Urinary bladder (tissue), 4 donors: Measurements from ENCODE around the gene TP53AIP1. TPM values are rescaled to one million over a fixed set of nuclear protein-coding genes. Genes with fewer than 3 reads are reported as not detected.
"Not testable (repeated sequence)": the region's sequence is repeated elsewhere in the genome, so short reads cannot be mapped to it uniquely, and the experiment has no call there.

ENCODE experiments used
- DNase-seq: peaks from one replicate; pipeline ENCODE4 v3.0.0-alpha.2; 2015; ENCODE audit errors: extremely low spot score
- H3K27ac ChIP-seq: one replicate; pipeline ENCODE4 v1.5.1; 2013; ENCODE audit warnings: low read depth, mild to moderate bottlenecking, moderate library complexity
- H3K36me3 ChIP-seq: one replicate; pipeline ENCODE4 v1.6.1; 2013; ENCODE audit warnings: mild to moderate bottlenecking, moderate library complexity; ENCODE audit not compliant: insufficient read depth
- H3K4me1 ChIP-seq: one replicate; pipeline ENCODE4 v1.6.1; 2013; ENCODE audit warnings: mild to moderate bottlenecking, moderate library complexity; ENCODE audit not compliant: insufficient read depth
- H3K4me3 ChIP-seq: one replicate; pipeline ENCODE4 v1.5.1; 2013; ENCODE audit warnings: low read depth, low read length
- WGBS: extraction: QIAGEN DNeasy Blood & Tissue Kit; methylation state at CpG from one replicate; pipeline ENCODE4 v1.1.7; 2013; 5-methylcytosine and 5-hydroxymethylcytosine counted together
- polyA plus RNA-seq: library from polyadenylated mRNA; stranded (reverse); fragments of 200-250 nt; gene quantifications from one replicate; pipeline ENCODE4 v1.2.3, GENCODE V29; 2013
- total RNA-seq: library from RNA; depleted of rRNA; stranded (reverse); fragments of >200 nt; gene quantifications from one replicate; pipeline ENCODE4 v1.2.3, GENCODE V29; 2014
- donor health status: healthy with polysubstance abuse.
- donor health status: healthy.

TP53AIP1 gene
- total and polyA plus RNA-seq, 2 donors, result 0.11 TPM; not detected in 1

DNA sequence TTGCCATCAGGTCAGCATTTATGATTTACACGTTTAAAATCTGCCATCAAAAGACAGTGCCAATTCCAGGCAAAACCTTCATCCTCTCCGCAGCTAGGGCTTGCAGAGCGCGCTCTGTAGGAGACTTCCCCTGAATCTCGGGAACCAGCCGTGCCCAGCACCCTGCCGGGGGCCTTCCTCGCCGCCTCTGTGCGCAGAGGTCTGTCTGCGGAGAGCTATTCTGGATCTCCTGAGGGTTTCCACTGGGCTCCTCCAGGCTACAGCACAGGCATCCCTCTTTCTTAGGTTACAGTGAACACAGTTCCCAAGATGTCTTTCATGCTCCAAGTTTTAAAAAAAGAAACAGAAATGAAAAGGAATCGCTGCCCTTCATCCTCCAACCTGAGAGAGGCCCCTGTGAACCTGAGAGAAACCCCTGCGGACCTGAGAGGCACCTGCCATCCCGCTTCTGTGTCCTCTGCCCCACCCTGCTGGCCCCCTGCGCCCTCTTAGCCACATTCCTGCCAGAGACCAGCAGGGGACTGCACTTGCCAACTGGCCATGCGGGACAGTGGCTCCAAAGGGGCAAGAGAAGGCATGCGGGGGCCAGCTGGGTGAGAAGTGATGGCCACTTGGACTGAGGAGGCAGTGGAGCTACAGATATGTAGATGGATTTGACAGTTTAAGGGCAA lies 16.1 kb downstream of the TP53AIP1 start:
- 86% methylated on average over 17 of the region's 17 CpGs for WGBS
- no peaks in the 10 kb centered on the region for H3K36me3 ChIP-seq
- no peak overlapping the region for H3K27ac ChIP-seq
- no peaks in the 10 kb centered on the region for H3K4me1 ChIP-seq
- no peak for DNase-seq
- no peak overlapping the region for H3K4me3 ChIP-seq

DNA sequence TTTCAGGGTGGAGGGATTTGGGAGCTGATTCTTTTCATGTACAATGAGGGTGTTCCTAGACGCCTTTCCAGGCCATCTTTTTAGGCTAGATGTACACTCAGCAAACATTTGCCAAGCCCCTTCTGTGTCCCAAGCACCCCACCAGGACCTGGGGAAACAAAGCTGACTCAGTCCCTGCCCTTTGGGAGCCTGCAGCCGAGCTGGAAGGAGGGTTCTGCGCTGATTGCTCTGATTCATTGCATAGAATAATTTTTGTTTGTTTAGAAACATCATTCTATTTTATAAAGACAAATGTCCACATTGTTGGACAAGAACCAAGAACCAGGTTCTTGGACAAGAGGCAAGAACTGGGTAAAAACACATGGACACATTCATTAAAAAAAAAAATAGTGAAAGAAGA lies 16.7 kb downstream of the TP53AIP1 start:
- Histone ChIP-seq H3K36me3 (no peaks in the 10 kb centered on the region), H3K4me1 (no peaks in the 10 kb centered on the region), H3K4me3 (no peak overlapping the region), H3K27ac (no peak overlapping the region)
- no peak for DNase-seq
- 72% methylated on average over 3 of the region's 3 CpGs for WGBS

DNA sequence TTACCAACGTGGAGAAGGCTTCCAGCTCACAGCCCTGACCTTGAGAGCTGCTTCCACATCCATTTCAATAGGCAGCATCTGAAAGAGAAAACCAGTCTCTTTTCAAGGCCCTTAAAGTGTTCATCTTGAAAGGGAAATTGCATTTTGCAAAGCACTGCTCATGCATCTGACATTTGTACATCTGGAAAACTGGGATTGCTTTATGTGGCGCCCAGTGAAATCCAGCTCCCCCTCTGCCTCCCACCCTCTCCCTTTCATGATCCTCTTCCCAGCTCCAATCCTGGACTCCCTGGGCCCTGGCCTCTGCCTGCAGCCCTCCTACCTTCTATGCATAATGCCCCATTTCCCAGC lies 17.4 kb downstream of the TP53AIP1 start:
- H3K27ac ChIP-seq, result no peak overlapping the region
- H3K4me3 ChIP-seq, result no peak overlapping the region
- no peak for DNase-seq
- WGBS, result 61% methylated on average over 2 of the region's 2 CpGs
- no peaks in the 10 kb centered on the region for H3K36me3 ChIP-seq
- no peaks in the 10 kb centered on the region for H3K4me1 ChIP-seq

DNA sequence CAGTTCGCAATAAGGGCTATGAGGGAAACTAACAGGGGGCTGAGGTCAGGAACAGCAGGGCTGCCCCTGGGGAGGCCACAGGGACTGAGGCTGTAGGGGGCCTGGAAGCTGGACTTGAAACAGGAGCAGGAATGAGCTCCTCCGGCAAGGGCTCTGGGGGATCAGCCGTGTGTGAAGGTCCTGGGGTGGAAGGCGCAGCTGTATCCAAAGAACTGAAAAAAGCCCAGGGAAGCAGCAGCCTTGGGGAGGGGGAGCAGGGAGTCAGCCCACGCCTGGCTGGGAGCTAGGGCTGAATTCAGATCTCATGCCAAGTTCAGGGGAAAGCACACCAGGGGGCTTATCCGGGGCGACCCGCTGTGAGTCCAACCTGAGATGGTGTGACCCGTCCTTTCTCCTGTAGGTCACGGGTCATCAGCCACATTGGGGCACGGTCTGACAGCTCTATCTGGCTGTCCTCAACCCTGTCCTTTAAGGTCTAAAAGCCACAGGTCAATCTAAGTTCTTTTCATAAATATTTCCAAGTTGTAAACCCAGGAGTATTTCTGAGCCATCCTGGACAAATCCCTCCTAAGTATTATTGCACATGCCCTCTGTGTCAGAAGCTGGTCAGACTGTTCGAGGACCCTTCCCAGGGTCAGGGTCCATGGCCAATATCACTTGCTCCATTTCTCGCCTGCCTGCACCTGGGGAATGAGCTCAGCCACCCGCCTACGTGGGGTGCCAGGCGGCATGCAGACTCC lies 18.0 kb downstream of the TP53AIP1 start:
- H3K4me3 ChIP-seq, result no peak overlapping the region
- WGBS, result 83% methylated on average over 16 of the region's 16 CpGs
- DNase-seq, result no peak
- no peaks in the 10 kb centered on the region for H3K36me3 ChIP-seq
- H3K27ac ChIP-seq, result no peak overlapping the region
- no peaks in the 10 kb centered on the region for H3K4me1 ChIP-seq

DNA sequence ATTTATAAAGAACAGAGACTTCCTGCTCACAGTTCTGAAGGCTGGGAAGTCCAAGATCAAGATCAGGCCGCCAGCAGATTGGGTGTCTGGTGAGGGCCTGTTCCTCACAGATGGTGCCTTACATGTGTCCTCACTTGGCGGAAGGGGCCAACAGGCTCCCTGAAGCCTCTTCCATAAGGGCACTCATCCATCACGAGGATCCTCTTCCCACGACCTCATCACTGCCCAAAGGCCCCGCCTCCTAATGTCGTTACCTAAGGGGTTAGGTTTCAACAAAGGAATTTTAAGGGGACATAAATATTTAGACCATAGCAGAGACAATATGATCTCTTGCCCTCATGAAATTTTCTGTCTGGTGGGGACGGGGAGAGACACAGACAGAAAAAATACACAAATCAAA lies 18.6 kb downstream of the TP53AIP1 start:
- Histone ChIP-seq H3K27ac (no peak overlapping the region), H3K4me1 (no peaks in the 10 kb centered on the region), H3K36me3 (no peaks in the 10 kb centered on the region), H3K4me3 (no peak overlapping the region)
- WGBS, result 80% methylated on average over 7 of the region's 7 CpGs
- DNase-seq, result no peak

DNA sequence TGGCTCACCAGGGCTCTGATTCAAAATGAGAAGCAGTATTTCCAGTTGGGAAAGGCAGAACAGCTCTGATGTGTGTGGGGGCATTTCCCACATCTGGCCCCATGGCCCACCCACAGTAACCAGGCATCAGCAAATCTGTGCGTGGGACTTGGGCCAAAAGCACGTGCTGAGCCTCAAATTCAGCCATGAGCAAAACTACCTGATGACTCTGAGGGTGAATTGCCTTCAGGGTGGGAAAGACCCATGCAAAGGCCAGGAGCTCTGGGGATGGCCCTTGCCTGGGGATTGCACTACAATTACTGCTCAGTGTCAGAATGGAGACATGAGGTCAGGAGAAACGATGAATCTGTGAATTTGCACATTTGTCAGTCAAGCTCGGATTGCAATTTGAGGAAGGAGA lies 20.9 kb downstream of the TP53AIP1 start:
- no peak overlapping the region for H3K27ac ChIP-seq
- no peak overlapping the region for H3K4me3 ChIP-seq
- no peaks in the 10 kb centered on the region for H3K4me1 ChIP-seq
- no peak for DNase-seq
- 88% methylated on average over 4 of the region's 4 CpGs for WGBS
- no peaks in the 10 kb centered on the region for H3K36me3 ChIP-seq

DNA sequence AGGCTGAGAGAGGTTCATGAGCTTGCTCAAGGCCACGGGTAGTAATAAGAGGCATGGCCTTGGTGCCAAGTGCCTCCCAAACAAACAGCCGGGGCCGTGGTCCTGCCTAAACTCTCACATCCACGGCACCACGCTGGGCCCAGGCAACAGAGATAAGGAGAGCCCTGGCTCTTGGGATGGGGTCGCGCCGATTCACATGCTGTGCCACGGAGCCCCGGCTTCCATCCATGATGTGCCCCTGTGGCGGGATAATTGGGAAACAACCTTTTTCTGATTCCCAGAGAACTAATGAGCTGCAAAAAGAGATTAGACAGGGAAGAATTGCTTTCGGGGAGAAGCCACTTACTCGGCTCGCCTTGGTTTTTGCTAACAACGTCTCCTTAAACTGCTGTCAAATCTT lies 22.0 kb downstream of the TP53AIP1 start:
- Histone ChIP-seq H3K36me3 (no peaks in the 10 kb centered on the region), H3K4me1 (no peaks in the 10 kb centered on the region), H3K4me3 (no peak overlapping the region), H3K27ac (no peak overlapping the region)
- no peak for DNase-seq
- 91% methylated on average over 15 of the region's 15 CpGs for WGBS

DNA sequence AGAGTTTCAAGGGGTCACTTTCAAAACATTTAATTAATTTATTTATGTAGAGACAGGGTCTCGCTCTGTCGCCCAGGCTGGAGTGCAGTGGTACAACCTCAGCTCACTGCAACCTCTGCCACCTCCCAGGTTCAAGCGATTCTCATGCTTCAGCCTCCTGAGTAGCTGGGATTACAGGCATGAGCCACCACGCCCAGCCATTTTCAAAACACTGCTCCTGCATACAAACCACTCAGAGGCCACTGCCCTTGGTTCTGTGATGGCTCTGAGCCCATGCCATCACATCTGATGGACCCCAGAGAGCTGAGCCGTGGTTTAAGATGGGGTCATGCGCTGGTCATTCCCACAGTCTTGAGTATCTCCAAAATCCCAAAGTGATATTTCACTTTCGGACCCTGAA lies 23.0 kb downstream of the TP53AIP1 start:
- DNase-seq, H3K4me3 ChIP-seq, H3K27ac ChIP-seq, H3K36me3 ChIP-seq, H3K4me1 ChIP-seq: not testable (repeated sequence)
- 78% methylated on average over 7 of the region's 7 CpGs for WGBS

DNA sequence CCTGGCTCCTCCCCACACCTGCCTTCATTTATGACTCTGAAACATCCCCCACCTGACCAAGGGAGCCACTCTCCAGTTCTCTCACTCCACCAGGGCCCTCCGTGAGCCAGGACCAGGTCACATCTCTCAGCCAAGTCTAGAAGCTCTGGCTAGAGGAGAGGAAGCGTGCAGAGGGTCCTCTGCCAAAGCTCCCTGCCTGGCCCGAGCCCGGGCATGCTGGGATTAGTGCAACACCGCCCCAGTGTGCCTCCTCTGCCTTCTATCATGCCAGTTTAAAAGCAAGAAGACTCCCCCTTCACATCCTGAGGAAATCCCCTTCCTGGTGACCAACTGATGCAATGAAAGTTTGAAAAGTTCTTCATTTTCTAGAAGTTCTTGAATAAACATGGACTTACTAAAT lies 23.5 kb downstream of the TP53AIP1 start:
- Histone ChIP-seq H3K4me3 (no peak overlapping the region), H3K27ac (no peak overlapping the region), H3K36me3 (no peaks in the 10 kb centered on the region), H3K4me1 (no peaks in the 10 kb centered on the region)
- DNase-seq, result no peak
- 82% methylated on average over 5 of the region's 5 CpGs for WGBS

DNA sequence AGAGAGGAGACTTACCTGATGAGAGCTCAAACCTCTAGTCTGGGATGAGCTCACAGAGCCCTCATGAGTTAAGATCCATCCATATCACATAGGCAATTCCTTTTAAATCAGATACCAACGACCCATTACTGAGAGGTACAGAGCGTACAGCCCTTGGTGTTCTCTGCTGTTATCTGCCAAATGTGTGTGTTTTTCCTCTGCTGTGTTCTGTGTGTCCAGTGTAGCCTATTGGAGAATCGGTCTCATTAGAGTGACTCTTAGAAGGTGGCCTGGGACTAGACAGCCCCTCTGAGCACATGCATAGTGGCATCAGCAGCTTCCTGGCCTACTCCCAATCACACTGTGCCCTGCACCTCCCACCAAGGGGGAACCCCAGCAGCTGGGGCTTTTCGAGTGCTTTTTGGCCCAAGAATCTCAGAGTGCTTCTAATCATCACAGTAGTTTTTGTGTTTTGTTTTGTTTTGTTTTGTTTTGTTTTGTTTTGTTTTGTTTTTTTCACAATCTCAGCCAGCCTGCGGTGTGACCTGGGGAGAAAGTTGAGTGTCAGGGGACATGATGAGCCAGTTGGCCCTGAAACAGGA lies 25.4 kb downstream of the TP53AIP1 start:
- Histone ChIP-seq H3K4me3 (no peak overlapping the region), H3K27ac (no peak overlapping the region), H3K36me3 (no peaks in the 10 kb centered on the region), H3K4me1 (no peaks in the 10 kb centered on the region)
- 52% methylated on average over 5 of the region's 5 CpGs for WGBS
- DNase-seq, result no peak

DNA sequence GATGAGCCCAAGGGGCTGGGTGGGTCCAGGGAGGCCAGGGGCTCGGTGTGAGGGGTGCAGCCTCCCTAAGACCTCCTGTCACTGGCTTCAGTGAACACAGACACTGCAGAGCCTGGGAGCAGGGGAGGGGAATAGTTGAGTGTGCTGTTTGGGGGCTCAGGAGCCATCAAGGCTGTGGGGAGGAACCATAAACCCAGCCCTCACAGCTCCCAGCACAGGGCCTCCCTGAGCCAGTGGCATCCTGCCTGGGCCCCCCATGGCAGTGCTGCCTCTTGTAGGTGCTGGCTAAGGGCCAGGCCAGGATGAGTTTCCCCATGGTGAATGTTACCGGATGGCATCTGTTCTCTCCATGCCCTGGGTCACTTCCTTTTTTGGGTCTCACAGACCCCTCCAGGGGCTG lies 26.0 kb downstream of the TP53AIP1 start:
- Histone ChIP-seq H3K27ac (no peak overlapping the region), H3K36me3 (no peaks in the 10 kb centered on the region), H3K4me1 (no peaks in the 10 kb centered on the region), H3K4me3 (no peak overlapping the region)
- WGBS, result 89% methylated on average over 2 of the region's 2 CpGs
- no peak for DNase-seq

DNA sequence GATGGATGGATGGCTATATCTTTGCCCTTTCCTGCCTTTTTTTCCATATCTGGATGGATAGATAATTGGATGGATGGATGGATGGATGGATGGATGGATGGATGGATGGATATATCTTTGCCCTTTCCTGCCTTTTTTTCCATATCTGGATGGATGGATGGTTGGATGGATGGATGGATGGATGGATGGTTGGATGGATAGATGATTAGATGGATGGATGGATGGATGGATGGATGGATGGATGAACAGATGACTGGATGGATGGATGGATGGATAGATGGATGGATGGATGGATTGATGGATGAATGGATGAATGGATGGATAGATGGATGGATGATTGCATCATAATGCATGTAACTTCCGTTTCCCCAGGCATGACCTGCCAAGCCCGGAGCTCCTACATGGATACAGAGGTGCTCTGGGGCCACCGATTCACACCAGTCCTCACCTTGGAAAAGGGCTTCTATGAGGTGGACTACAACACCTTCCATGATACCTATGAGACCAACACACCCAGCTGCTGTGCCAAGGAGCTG lies 26.6 kb downstream of the TP53AIP1 start:
- H3K27ac ChIP-seq, result no peak overlapping the region
- H3K4me3 ChIP-seq, result no peak overlapping the region
- 66% methylated on average over 3 of the region's 3 CpGs for WGBS
- no peaks in the 10 kb centered on the region for H3K4me1 ChIP-seq
- DNase-seq, result no peak
- no peaks in the 10 kb centered on the region for H3K36me3 ChIP-seq

DNA sequence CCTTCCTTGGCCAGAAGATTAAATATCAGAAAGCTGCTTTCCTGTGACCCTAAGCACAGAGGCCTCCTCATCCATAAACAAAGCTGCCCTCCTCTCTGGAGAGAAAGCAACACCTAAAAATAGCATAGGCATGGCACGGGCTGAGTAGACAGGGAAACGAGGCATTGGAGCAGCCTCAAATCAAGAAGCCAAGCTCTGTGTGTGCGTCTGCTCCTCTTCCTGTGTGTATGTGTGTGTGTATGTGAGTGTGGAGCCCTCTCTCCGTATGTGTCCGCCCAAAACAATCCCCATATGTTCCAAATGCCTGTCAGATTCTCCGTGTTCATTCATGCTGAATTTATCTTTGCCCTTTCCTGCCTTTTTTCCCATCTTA lies 27.5 kb downstream of the TP53AIP1 start:
- WGBS, result 40% methylated on average over 6 of the region's 6 CpGs
- DNase-seq, result no peak

More for the DNA sequence above, 27.5 kb downstream of the TP53AIP1 start:
- H3K4me3 ChIP-seq, result no peak overlapping the region
- no peaks in the 10 kb centered on the region for H3K36me3 ChIP-seq
- no peaks in the 10 kb centered on the region for H3K4me1 ChIP-seq
- H3K27ac ChIP-seq, result no peak overlapping the region
